Karpas-422 (cell line): ENCODE measurements around the gene MYOT. TPM values are rescaled to one million over a fixed set of nuclear protein-coding genes. Genes with fewer than 3 reads are reported as not detected.
"Not testable (repeated sequence)": the region's sequence is repeated elsewhere in the genome, so short reads cannot be mapped to it uniquely, and the experiment has no call there.

Experiments
- DNase-seq: peaks from one replicate; pipeline ENCODE4 v3.0.0-alpha.2; 2015
- H2AFZ ChIP-seq: fragments of 200-600 bp; sonication (generic); 2 replicates; pipeline ENCODE4 v1.6.1; 2014; ENCODE audit warnings: antibody characterized with exemption, low read length, mixed read lengths
- H3K27ac ChIP-seq: fragments of 200-600 bp; sonication (generic); 2 replicates; pipeline ENCODE4 v1.5.1; 2014; ENCODE audit warnings: mild to moderate bottlenecking, low read length, moderate library complexity
- H3K27me3 ChIP-seq: fragments of 200-600 bp; sonication (generic); 2 replicates; pipeline ENCODE4 v1.6.1; 2014; ENCODE audit warnings: low read length, mixed read lengths
- H3K36me3 ChIP-seq: fragments of 200-600 bp; sonication (generic); 2 replicates; pipeline ENCODE4 v1.6.1; 2014; ENCODE audit warnings: low read length, mixed read lengths; ENCODE audit not compliant: insufficient read depth
- H3K4me1 ChIP-seq: fragments of 200-600 bp; sonication (generic); 2 replicates; pipeline ENCODE4 v1.6.1; 2014; ENCODE audit warnings: mild to moderate bottlenecking, low read length, mixed read lengths
- H3K4me2 ChIP-seq: fragments of 200-600 bp; sonication (generic); 2 replicates; pipeline ENCODE4 v1.6.1; 2014; ENCODE audit warnings: low read length, low read depth, mild to moderate bottlenecking; ENCODE audit not compliant: poor library complexity, severe bottlenecking
- H3K4me3 ChIP-seq: fragments of 200-600 bp; sonication (generic); 2 replicates; pipeline ENCODE4 v1.5.1; 2014; ENCODE audit warnings: mild to moderate bottlenecking, antibody characterized with exemption, low read length, mixed read lengths
- H3K79me2 ChIP-seq: fragments of 200-600 bp; sonication (generic); 2 replicates; pipeline ENCODE4 v1.6.1; 2014; ENCODE audit warnings: mild to moderate bottlenecking, low read length, mixed read lengths
- H3K9ac ChIP-seq: fragments of 200-600 bp; sonication (generic); 2 replicates; pipeline ENCODE4 v1.6.0; 2014; ENCODE audit warnings: low read length
- H3K9me2 ChIP-seq: fragments of 200-600 bp; sonication (generic), shearing (Covaris generic); replicated peaks from 2 replicates; pipeline ENCODE4 v1.6.0; 2014; ENCODE audit warnings: mild to moderate bottlenecking, low read length, moderate library complexity; ENCODE audit not compliant: insufficient read depth
- H3K9me3 ChIP-seq: fragments of 300-700, 200-600 bp; sonication (generic); 2 replicates; pipeline ENCODE4 v1.6.1; 2014; ENCODE audit warnings: low read length, mixed read lengths
- H4K20me1 ChIP-seq: fragments of 200-600 bp; sonication (generic); 2 replicates; pipeline ENCODE4 v1.6.1; 2014; ENCODE audit warnings: mild to moderate bottlenecking, antibody characterized with exemption, low read length, low read depth; ENCODE audit not compliant: insufficient read depth
- total RNA-seq: library from RNA; depleted of rRNA; stranded (reverse); fragments of >200 nt; shearing (Covaris generic); gene quantifications from 2 replicates; pipeline ENCODE4 v1.2.3, GENCODE V29; 2014; ENCODE audit warnings: low replicate concordance

The MYOT gene
- total RNA-seq, 1 experiment from 2014 or later: not detected

DNA sequence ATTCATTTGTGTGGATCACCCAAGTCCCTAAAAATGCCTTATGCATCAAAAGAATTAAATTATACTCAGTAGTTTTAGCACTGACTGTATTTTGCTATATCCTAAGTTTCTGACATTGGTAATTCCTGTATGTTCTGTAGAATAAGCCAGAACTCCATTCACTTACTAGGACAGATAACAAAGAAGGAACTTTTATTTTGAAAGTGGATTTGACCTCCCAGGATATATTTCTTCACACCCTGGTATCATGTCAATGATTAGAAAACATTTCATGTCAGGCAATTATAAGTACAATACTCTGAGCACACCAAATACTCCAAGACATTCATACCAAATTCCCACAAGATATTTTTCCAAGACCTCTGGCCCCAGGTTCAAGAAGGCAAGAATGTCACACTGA lies 28.7 kb upstream of the MYOT start:
- Histone ChIP-seq H3K9me3 (no peaks in the 10 kb centered on the region), H2AFZ (no peak overlapping the region)

DNA sequence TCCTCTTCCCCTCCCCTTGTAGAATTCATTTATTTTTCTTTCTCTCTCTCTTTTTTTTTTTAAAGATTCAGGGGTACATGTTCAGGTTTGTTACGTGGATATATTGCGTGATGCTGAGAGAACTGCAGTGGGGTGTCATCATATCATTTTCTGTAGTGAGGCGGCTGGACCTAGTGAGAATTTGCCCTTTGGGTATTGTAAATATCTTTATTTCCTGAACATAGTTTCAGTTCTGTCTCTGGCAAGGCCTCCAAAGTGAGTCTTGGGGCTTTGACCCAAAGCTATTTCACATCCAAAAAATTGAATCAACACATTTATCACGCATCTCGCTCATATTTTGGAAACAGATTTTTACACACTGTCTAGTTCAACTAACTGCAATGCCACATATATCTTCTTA lies 25.4 kb upstream of the MYOT start:
- Histone ChIP-seq H3K27ac (no peak overlapping the region), H4K20me1 (no peaks in the 10 kb centered on the region)

More for the DNA sequence above, 28.7 kb upstream of the MYOT start:
- Histone ChIP-seq H3K9me2 (no peaks in the 10 kb centered on the region), H3K27me3 (no peaks in the 10 kb centered on the region), H3K27ac (no peak overlapping the region), H3K4me3 (no peak overlapping the region), H4K20me1 (no peaks in the 10 kb centered on the region), H3K4me2 (no peak overlapping the region), H3K4me1 (no peaks in the 10 kb centered on the region), H3K36me3 (no peaks in the 10 kb centered on the region), H3K79me2 (no peaks in the 10 kb centered on the region), H3K9ac (no peak overlapping the region)
- DNase-seq: no peak

DNA sequence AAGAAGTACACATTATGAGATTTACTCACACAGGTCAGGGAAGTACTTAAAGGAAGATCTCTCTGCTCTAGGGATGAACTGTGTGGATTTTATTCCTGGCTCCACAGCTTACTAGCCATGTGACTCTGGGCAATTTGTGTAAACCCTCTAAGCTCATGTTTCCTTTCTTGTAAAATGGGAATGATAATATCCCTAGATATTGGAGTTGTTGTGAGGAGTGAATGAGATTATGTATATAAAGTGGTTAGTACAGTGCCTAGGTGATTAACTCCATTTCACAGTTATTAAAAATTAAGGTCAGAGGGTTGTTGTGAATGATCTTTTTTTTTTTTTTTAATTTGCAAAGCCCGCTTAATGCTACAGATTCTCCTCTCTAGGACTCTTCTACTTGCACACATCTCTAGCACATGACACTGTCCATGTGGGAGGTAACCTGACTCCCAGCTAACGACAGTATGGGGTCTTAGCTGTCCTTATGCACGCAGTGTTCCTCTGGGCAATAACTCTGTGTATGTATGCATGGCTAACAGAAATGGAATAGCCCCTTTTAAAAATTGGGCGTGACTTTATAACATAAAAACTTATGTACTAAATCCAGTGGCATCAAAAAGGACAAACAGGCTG lies 23.9 kb upstream of the MYOT start:
- no peaks in the 10 kb centered on the region for H3K36me3 ChIP-seq
- H2AFZ ChIP-seq: no peak overlapping the region
- no peaks in the 10 kb centered on the region for H4K20me1 ChIP-seq
- H3K27me3 ChIP-seq: no peaks in the 10 kb centered on the region
- H3K4me1 ChIP-seq: no peaks in the 10 kb centered on the region
- H3K4me2 ChIP-seq: no peak overlapping the region
- DNase-seq: no peak
- no peak overlapping the region for H3K9ac ChIP-seq
- no peak overlapping the region for H3K4me3 ChIP-seq
- no peaks in the 10 kb centered on the region for H3K9me2 ChIP-seq
- no peak overlapping the region for H3K27ac ChIP-seq
- no peaks in the 10 kb centered on the region for H3K9me3 ChIP-seq
- H3K79me2 ChIP-seq: no peaks in the 10 kb centered on the region

More for the DNA sequence above, 25.4 kb upstream of the MYOT start:
- no peaks in the 10 kb centered on the region for H3K79me2 ChIP-seq
- H3K4me2 ChIP-seq: no peak overlapping the region
- H3K9me2 ChIP-seq: no peaks in the 10 kb centered on the region
- no peaks in the 10 kb centered on the region for H3K9me3 ChIP-seq
- H3K4me3 ChIP-seq: no peak overlapping the region
- no peaks in the 10 kb centered on the region for H3K4me1 ChIP-seq
- DNase-seq: no peak
- H3K36me3 ChIP-seq: no peaks in the 10 kb centered on the region
- no peak overlapping the region for H2AFZ ChIP-seq
- no peaks in the 10 kb centered on the region for H3K27me3 ChIP-seq
- no peak overlapping the region for H3K9ac ChIP-seq

DNA sequence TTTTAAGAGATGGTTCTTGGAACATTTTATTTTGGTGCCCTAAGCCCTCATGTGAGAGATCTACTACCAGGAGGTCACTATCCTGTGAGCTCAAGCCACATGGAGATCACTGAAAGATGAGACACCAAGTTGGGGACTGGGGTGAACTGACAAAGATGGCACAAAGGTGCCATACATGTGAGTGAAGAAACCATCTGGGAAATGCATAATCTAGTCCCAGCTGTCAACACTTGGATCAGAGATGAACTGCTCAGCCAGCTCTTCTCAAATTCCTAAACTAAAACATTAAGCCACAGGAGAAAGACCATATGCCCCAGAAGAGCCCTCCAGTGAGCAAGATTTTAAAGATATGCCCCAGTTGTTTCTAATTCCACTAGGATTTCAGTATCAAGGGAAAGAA lies 22.2 kb upstream of the MYOT start:
- Histone ChIP-seq H3K27ac (no peak overlapping the region), H3K4me2 (no peak overlapping the region), H3K36me3 (no peaks in the 10 kb centered on the region), H3K9me2 (no peaks in the 10 kb centered on the region), H4K20me1 (no peaks in the 10 kb centered on the region), H3K4me1 (no peaks in the 10 kb centered on the region), H2AFZ (no peak overlapping the region), H3K79me2 (no peaks in the 10 kb centered on the region), H3K9ac (no peak overlapping the region), H3K9me3 (no peaks in the 10 kb centered on the region), H3K27me3 (no peaks in the 10 kb centered on the region), H3K4me3 (no peak overlapping the region)
- no peak for DNase-seq

DNA sequence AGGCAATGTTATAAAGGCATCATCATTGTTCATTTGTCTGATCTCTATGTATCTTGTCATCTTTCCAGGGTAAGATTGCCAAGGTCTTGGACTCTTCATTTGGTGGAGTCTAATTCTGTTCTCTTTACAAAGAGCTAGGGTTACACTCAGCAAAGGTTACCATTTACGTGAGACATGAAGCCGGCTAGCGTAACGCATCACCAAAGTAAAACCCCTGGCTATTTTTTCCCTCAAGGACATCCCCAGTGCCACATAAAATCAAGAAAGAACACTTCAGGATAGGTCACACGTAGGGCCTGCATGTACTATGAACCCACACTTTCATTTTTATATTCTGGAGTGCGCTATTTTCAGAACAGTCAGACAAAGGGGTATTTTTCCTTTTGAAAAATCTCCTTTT lies 20.0 kb upstream of the MYOT start:
- Histone ChIP-seq H3K9me2 (no peaks in the 10 kb centered on the region), H3K4me1 (no peaks in the 10 kb centered on the region), H3K4me2 (no peak overlapping the region), H3K4me3 (no peak overlapping the region), H3K9ac (no peak overlapping the region), H3K27ac (no peak overlapping the region), H2AFZ (no peak overlapping the region), H3K36me3 (no peaks in the 10 kb centered on the region), H3K79me2 (no peaks in the 10 kb centered on the region), H4K20me1 (no peaks in the 10 kb centered on the region), H3K27me3 (no peaks in the 10 kb centered on the region), H3K9me3 (no peaks in the 10 kb centered on the region)
- no peak for DNase-seq

DNA sequence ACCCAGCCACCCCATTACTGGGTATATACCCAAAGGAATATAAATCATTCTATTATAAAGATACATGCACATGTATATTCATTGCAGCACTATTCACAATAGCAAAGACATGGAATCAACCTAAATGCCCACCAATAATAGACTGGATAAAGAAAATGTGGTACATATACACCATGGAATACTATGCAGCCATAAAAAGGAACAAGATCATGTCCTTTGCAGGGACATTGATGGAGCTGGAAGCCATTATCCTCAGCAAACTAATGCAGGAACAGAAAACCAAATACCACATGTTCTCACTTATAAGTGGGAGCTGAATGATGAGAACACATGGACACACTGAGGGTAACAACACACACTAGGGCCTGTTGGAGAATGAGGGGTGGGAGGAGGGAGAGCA lies 14.5 kb upstream of the MYOT start:
- H3K9ac ChIP-seq, H3K79me2 ChIP-seq, H3K27ac ChIP-seq, H3K4me2 ChIP-seq, H3K9me3 ChIP-seq, H3K27me3 ChIP-seq, H2AFZ ChIP-seq, DNase-seq, H4K20me1 ChIP-seq, H3K36me3 ChIP-seq, H3K4me1 ChIP-seq, H3K4me3 ChIP-seq, H3K9me2 ChIP-seq: not testable (repeated sequence)

DNA sequence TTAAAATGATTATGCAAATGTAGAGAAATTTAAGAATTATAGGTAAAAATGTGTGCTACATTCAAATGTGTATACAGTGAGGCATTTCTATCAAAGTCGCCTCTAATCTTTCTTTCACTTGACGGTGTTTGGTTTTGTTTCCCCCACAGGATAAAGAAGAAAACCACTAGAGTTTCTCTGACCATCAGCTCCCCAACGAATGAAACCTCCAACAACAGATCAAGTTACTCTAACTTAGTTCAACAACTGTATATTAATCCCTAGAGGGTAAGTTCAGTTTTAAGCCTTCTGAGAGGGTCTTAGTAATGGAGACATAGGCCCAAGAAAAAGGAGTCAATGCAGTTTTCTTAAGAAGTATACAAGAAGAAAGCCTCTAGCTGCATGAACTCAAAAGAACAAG lies 11.5 kb upstream of the MYOT start:
- Histone ChIP-seq H3K9ac (no peak overlapping the region), H3K4me1 (peaks cover 14% of the 10 kb centered on the region), H4K20me1 (no peaks in the 10 kb centered on the region), H3K4me2 (no peak overlapping the region), H3K4me3 (no peak overlapping the region), H3K36me3 (no peaks in the 10 kb centered on the region), H3K27ac (no peak overlapping the region), H3K9me2 (no peaks in the 10 kb centered on the region), H3K9me3 (no peaks in the 10 kb centered on the region), H2AFZ (no peak overlapping the region), H3K27me3 (no peaks in the 10 kb centered on the region), H3K79me2 (no peaks in the 10 kb centered on the region)
- DNase-seq: no peak

DNA sequence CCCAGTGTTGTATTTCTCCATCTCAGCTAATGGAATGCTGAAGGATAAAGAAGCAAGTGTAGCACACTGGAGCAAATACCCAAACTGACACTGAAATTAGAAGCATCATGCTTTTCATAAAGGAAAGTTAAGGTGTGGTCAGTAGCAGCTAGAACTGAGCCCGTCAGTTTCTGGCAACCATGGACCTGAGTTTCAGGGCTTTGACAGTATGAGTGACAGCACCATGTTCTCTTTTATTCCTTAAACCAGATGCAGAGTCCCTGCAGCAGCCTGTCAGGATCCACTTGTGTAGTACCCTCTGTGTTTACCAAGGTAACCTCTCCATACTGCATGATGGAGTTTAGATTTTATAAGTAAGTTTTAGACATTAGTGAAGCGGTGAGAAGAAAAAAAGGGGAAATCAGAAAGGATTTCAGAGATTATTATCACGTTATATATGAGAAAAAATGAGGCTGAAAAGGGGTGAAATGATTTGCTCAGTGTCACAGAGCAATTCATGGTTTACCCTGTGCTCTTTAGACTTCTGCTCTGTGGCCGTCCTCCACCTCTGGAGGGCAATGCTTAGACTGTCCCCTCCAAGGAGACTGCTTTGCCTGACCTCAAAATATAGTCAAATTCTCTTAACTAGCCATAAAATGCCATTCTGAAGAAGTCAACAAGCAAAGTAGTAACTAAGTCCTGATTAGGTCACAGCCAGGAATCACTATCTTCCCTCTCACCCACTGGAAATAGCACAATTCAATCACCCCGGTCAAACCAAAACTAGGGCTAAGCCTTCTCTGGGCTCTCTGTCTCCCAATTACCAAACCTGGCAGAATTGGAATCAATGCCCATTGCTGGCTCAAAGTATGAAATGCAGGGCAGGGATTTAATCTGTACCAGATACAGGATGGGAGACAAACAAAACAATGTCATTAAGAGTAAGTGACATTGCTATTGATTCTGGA lies 10.5 kb upstream of the MYOT start:
- H3K9me3 ChIP-seq: no peaks in the 10 kb centered on the region
- no peaks in the 10 kb centered on the region for H3K36me3 ChIP-seq
- H3K79me2 ChIP-seq: no peaks in the 10 kb centered on the region
- no peak for DNase-seq
- no peaks in the 10 kb centered on the region for H3K27me3 ChIP-seq
- H3K4me3 ChIP-seq: no peak overlapping the region
- no peak overlapping the region for H3K9ac ChIP-seq
- H2AFZ ChIP-seq: no peak overlapping the region
- peaks cover 14% of the 10 kb centered on the region for H3K4me1 ChIP-seq
- no peak overlapping the region for H3K27ac ChIP-seq
- H3K4me2 ChIP-seq: peak overlapping the region; percentile 52
- no peaks in the 10 kb centered on the region for H4K20me1 ChIP-seq
- no peaks in the 10 kb centered on the region for H3K9me2 ChIP-seq
